Stomach (tissue), 9 donors: ENCODE data around the gene KIRREL3. TPM values are rescaled to one million over a fixed set of nuclear protein-coding genes. Genes with fewer than 3 reads are reported as not detected.

Source experiments
- DNase-seq, 2 donors: peaks; one replicate each; pipeline versions ENCODE4 v3.0.0 to v3.0.0-alpha.2; 2013 to 2019
- H3K27ac ChIP-seq, 5 donors: fragments of 200-600 bp in 4 of 5; sonication (generic) in 4 of 5; one replicate each; pipeline ENCODE4 v1.5.1; 2013 to 2019; ENCODE audit warnings: mild to moderate bottlenecking in 1 of 5, moderate library complexity in 1 of 5
- H3K27me3 ChIP-seq, 3 donors: fragments of 200-600 bp; sonication (generic); one replicate each; pipeline ENCODE4 v1.5.1; 2017 to 2019; ENCODE audit warnings: mixed run types in 1 of 3
- H3K36me3 ChIP-seq, 4 donors: fragments of 200-600 bp; sonication (generic); 1 replicate in 3 of 4; 2 replicates in 1 of 4; pipeline ENCODE4 v1.5.1; 2016 to 2019
- H3K4me1 ChIP-seq, 4 donors: fragments of 200-600 bp; sonication (generic); one replicate each; pipeline ENCODE4 v1.5.1; 2016 to 2019
- H3K4me3 ChIP-seq, 4 donors: fragments of 200-600 bp; sonication (generic) in 3 of 4; one replicate each; pipeline ENCODE4 v1.5.1; 2016 to 2019; ENCODE audit warnings: mild to moderate bottlenecking in 1 of 4
- H3K9me3 ChIP-seq, 4 donors: fragments of 200-600 bp; sonication (generic); one replicate each; pipeline ENCODE4 v1.5.1; 2016 to 2019
- CTCF ChIP-seq, 7 experiments: fragments of 450-650 bp in 4 of 7; fragments of 200-600 bp in 3 of 7; sonication (generic) in 3 of 7; IDR thresholded peaks; one replicate each; pipeline ENCODE4 v1.5.1; 2016 to 2019; ENCODE audit warnings: antibody characterized with exemption in 7 of 7, control low read depth in 2 of 7, mild to moderate bottlenecking in 1 of 7
- EP300 ChIP-seq: sonication (generic); formaldehyde crosslinking; IDR thresholded peaks from one replicate; pipeline ENCODE4 v1.6.1; 2017; ENCODE audit warnings: antibody characterized with exemption
- POLR2A ChIP-seq, 4 donors: fragments of 450-650 bp; IDR thresholded peaks; one replicate each; pipeline ENCODE4 v1.6.1; 2016; ENCODE audit warnings: antibody characterized with exemption in 4 of 4, control low read depth in 2 of 4, mild to moderate bottlenecking in 1 of 4, moderate library complexity in 1 of 4
- POLR2AphosphoS5 ChIP-seq, 3 donors: sonication (generic); formaldehyde crosslinking; IDR thresholded peaks; one replicate each; pipeline ENCODE4 v1.6.1; 2016; ENCODE audit warnings: antibody characterized with exemption in 3 of 3
- WGBS, 5 donors: extraction: QIAGEN DNeasy Blood & Tissue Kit in 3 of 5; methylation state at CpG; one replicate each; pipeline versions ENCODE4 v1.1.5 to v1.1.7; 2013 to 2018; 5-methylcytosine and 5-hydroxymethylcytosine counted together
- intact Hi-C: fragments of 100-400 bp; cut with DNase I; formaldehyde crosslinking; loops from one replicate; pipeline ENCODE4 v1.15.1; 2023; ENCODE audit warnings: low total_unique reads
- polyA plus RNA-seq, 3 donors: library from polyadenylated mRNA; stranded (reverse); fragments of 200-250 nt; gene quantifications; one replicate each; pipeline ENCODE4 v1.2.3, GENCODE V29; 2013
- total RNA-seq, 5 donors: library from RNA; depleted of rRNA; stranded (reverse); fragments of >200 nt; gene quantifications; one replicate each; pipeline versions ENCODE4 v1.1.0 to v1.2.3, GENCODE V29; 2014 to 2016
- donor health status: healthy with polysubstance abuse.
- donor health status: Bipolar disorder and iron deficiency.
- donor health status: healthy.

The KIRREL3 gene
- total and polyA plus RNA-seq, 8 donors = 0.10 to 1.7 (median 0.38) TPM; not detected in 4

DNA sequence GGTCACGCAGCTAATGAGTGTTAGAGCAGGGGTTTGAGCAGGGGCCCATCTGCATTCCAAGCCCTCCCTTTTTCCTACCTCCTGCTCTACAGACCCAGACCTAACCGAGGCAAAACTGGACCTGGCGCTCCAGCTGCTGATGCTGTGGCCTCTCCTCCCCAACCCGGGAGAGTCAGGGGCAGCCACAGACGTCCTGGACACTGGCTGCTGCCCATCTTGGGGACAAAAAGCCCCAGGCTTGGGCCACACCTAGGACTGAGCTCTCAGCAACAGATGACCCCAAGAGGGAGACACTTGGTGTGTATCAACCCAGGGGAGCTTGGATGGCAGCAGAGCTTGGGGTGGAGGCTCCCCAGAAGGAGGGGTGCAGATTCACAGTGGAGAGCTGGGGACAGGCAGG lies 472.5 kb downstream of the KIRREL3 start:
- no peak overlapping the region for H3K4me3 ChIP-seq
- H3K36me3 ChIP-seq = no peaks in the 10 kb centered on the region
- no peak for DNase-seq
- no peak overlapping the region for H3K27ac ChIP-seq
- intact Hi-C loops = no loop called here
- H3K4me1 ChIP-seq = no peaks in the 10 kb centered on the region
- H3K9me3 ChIP-seq = no peaks in the 10 kb centered on the region
- TF ChIP-seq POLR2AphosphoS5 (IDR thresholded peaks at IDR 0.05) (no peak), CTCF (IDR thresholded peaks at IDR 0.05) (no peak), POLR2A (IDR thresholded peaks at IDR 0.05) (no peak), EP300 (no peak)
- peaks cover 0 to 30% (median 0%) of the 10 kb centered on the region in 3 donors for H3K27me3 ChIP-seq
- WGBS, 5 donors = 55 to 65% (median 62%) methylated on average over 5 of the region's 5 CpGs

DNA sequence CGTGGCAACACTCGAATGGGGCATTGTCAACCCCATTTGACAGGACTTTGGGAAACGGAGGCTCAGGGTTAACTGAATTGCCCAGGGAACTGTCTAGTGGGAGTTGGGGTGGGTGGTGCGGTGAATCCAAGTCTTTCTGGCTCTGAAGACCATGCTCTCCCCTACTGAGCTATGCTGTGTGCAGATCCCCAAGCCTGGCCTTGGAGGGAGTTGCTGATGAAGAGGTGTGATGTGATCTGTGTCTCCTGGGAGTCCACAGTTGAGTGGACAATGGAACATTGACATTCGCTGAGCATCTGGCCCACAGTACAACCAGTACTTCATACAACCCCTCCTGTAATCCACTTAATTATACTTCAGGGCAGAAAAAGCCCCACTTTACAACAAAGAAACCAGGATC lies 472.9 kb downstream of the KIRREL3 start:
- intact Hi-C loops = no loop called here
- Histone ChIP-seq H3K27me3 (peaks cover 0 to 28% (median 0%) of the 10 kb centered on the region in 3 donors), H3K4me1 (no peaks in the 10 kb centered on the region), H3K27ac (no peak overlapping the region), H3K4me3 (no peak overlapping the region), H3K9me3 (no peaks in the 10 kb centered on the region), H3K36me3 (no peaks in the 10 kb centered on the region)
- TF ChIP-seq POLR2AphosphoS5 (IDR thresholded peaks at IDR 0.05) = no peak
- no peak for TF ChIP-seq EP300
- TF ChIP-seq POLR2A (IDR thresholded peaks at IDR 0.05) = no peak
- TF ChIP-seq CTCF (IDR thresholded peaks at IDR 0.05) = no peak
- WGBS, 5 donors = 75 to 83% (median 82%) methylated on average over 4 to 5 of the region's 5 CpGs
- DNase-seq = no peak

- no peak for DNase-seq
- TF ChIP-seq EP300 = no peak
- no peak for TF ChIP-seq POLR2AphosphoS5 (IDR thresholded peaks at IDR 0.05)
- no peak for TF ChIP-seq POLR2A (IDR thresholded peaks at IDR 0.05)
- no peak for TF ChIP-seq CTCF (IDR thresholded peaks at IDR 0.05)
- Histone ChIP-seq H3K27me3 (peaks cover 0 to 28% (median 0%) of the 10 kb centered on the region in 3 donors), H3K27ac (no peak overlapping the region), H3K4me1 (no peaks in the 10 kb centered on the region), H3K36me3 (no peaks in the 10 kb centered on the region), H3K4me3 (no peak overlapping the region), H3K9me3 (no peaks in the 10 kb centered on the region)
- 77 to 88% (median 80%) methylated on average over 9 to 10 of the region's 10 CpGs for WGBS, 5 donors
- intact Hi-C loops = no loop called here
These were observed 474.1 kb downstream of the KIRREL3 start for GRCh38 chr11:126526471-126526870.

DNA sequence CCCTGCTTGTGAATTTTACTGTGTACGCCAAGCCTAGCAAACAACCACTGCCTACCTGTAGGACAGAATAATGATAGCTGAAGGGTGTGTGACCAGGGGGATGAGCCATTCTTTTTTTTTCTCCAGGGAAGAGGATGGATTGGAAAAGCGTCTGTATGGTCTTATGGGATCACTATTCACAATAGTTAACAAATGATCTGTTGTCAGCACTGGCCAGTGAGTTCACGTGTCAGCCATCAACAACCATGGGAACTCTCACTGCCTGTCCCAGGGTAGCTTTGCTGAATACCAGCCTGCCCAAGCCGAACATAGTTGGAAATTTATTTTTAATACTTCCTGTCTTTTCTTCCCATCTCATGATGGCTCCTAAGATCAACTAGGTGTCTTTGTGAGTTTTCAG lies 474.9 kb downstream of the KIRREL3 start:
- intact Hi-C loops = no loop called here
- WGBS, 5 donors = 66 to 69% (median 68%) methylated on average over 4 of the region's 4 CpGs
- Histone ChIP-seq H3K36me3 (no peaks in the 10 kb centered on the region), H3K27me3 (peaks cover 0 to 35% (median 0%) of the 10 kb centered on the region in 3 donors), H3K9me3 (no peaks in the 10 kb centered on the region), H3K4me3 (no peak overlapping the region), H3K27ac (no peak overlapping the region), H3K4me1 (no peaks in the 10 kb centered on the region)
- no peak for TF ChIP-seq POLR2A (IDR thresholded peaks at IDR 0.05)
- no peak for TF ChIP-seq POLR2AphosphoS5 (IDR thresholded peaks at IDR 0.05)
- no peak for TF ChIP-seq EP300
- no peak for TF ChIP-seq CTCF (IDR thresholded peaks at IDR 0.05)
- no peak for DNase-seq
